GM12892 (cell line): ENCODE data around the gene PAGE4.

Experiments
- POLR2A ChIP-seq: IDR thresholded peaks from 2 replicates; pipeline ENCODE4 v1.6.1; 2011; ENCODE audit warnings: low read depth, low read length, control low read depth
- POLR2AphosphoS5 ChIP-seq: IDR thresholded peaks from 2 replicates; pipeline ENCODE4 v1.6.1; 2011; ENCODE audit warnings: low read depth, low read length, control low read depth

DNA sequence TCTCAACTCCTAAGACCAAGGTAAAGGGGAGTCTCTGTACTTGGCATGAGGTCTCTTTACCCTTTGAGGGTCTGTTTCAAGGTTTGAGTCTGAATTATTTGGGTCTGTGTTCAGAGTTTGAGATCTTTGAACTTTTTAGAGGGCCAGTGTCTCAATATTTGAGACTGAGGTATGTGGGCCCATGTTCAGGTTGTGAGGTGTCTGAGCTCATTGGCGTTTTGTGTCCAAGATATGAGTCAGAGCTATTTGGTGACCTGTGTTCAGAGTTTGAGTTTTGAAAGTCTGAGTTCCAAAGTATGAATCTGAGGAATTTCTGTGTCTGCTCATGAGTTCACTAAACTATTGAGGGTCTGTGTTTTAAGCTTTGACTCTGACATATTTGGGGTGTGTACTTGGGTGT lies 36.7 kb upstream of the PAGE4 start:
- no peak for TF ChIP-seq POLR2A
- no peak for TF ChIP-seq POLR2AphosphoS5
